ENCODE results near the gene GRIFIN. TPM values are rescaled to one million over a fixed set of nuclear protein-coding genes. Genes with fewer than 3 reads are reported as not detected.

GRIFIN gene
- total RNA-seq, 5 donors from 2014 or later (not counting 1 experiment from before 2014, with no cell fraction given) = not detected

- peaks cover 10 to 47% of the 10 kb centered on the region in 2 experiments for H3K4me1 ChIP-seq (ENCODE audit: control insufficient read depth in 1 of 2, extremely low read depth in 1 of 2, insufficient read depth in 2 of 2, low read length in 2 of 2)
- ATAC-seq (replicated peaks in 1 of 4) (no peak), DNase-seq (no peak)
- H3K4me3 ChIP-seq (ENCODE audit: control insufficient read depth in 1 of 2, extremely low read depth in 1 of 2, low read length in 1 of 2) = peak overlapping the region; percentile 29 to 50
- H3K4me1 Mint-ChIP-seq = peaks cover 21 to 35% (median 34%) of the 10 kb centered on the region in 3 donors
- peaks cover 0 to 2% of the 10 kb centered on the region in 2 donors for H3K36me3 ChIP-seq (ENCODE audit: control insufficient read depth in 2 of 2, extremely low read depth in 1 of 2, insufficient read depth in 1 of 2, low read length in 1 of 2)
- no peaks in the 10 kb centered on the region for H3K9me3 Mint-ChIP-seq
- 4% methylated on average over 34 of the region's 41 CpGs for WGBS (ENCODE audit: insufficient coverage)
- H3K27me3 Mint-ChIP-seq = no peaks in the 10 kb centered on the region
- CTCF ChIA-PET = no interaction called here
- H3K9me3 ChIP-seq = no peaks in the 10 kb centered on the region
- H3K27me3 ChIP-seq (replicated peaks in 1 of 2; ENCODE audit: control insufficient read depth in 2 of 2, extremely low read depth in 1 of 2, insufficient read depth in 2 of 2, low read length in 1 of 2) = no peaks in the 10 kb centered on the region
- H3K27ac ChIP-seq (ENCODE audit: low read length) = peak overlapping the region; percentile 25
- POLR2A ChIA-PET = no interaction called here
- peak overlapping the region; percentile 72 to 78 (median 74) for H3K4me3 Mint-ChIP-seq
- peaks cover 13% of the 10 kb centered on the region for H3K36me3 Mint-ChIP-seq
- peak overlapping the region; percentile 64 to 78 for H3K27ac Mint-ChIP-seq
Observed at GRCh38 chr7:2518737-2519118, 42.5 kb upstream of the GRIFIN start.

- Mint-ChIP-seq H3K27ac (peak overlapping the region; percentile 61 to 81), H3K4me1 (peaks cover 25 to 37% (median 35%) of the 10 kb centered on the region in 3 donors), H3K27me3 (no peaks in the 10 kb centered on the region), H3K9me3 (no peaks in the 10 kb centered on the region), H3K4me3 (peak overlapping the region; percentile 66 to 78 (median 72)), H3K36me3 (peaks cover 12% of the 10 kb centered on the region)
- Histone ChIP-seq H3K27ac (ENCODE audit: low read length) (no peak overlapping the region), H3K27me3 (replicated peaks in 1 of 2; ENCODE audit: control insufficient read depth in 2 of 2, extremely low read depth in 1 of 2, insufficient read depth in 2 of 2, low read length in 1 of 2) (no peaks in the 10 kb centered on the region), H3K4me3 (ENCODE audit: control insufficient read depth in 1 of 2, extremely low read depth in 1 of 2, low read length in 1 of 2) (no peak overlapping the region), H3K4me1 (ENCODE audit: control insufficient read depth in 1 of 2, extremely low read depth in 1 of 2, insufficient read depth in 2 of 2, low read length in 2 of 2) (peaks cover 8 to 47% of the 10 kb centered on the region in 2 experiments), H3K9me3 (no peaks in the 10 kb centered on the region), H3K36me3 (ENCODE audit: control insufficient read depth in 2 of 2, extremely low read depth in 1 of 2, insufficient read depth in 1 of 2, low read length in 1 of 2) (no peaks in the 10 kb centered on the region)
- ATAC-seq (replicated peaks in 1 of 4) (no peak), DNase-seq (no peak)
- CTCF ChIA-PET = no interaction called here
- 92% methylated on average over 15 of the region's 18 CpGs for WGBS (ENCODE audit: insufficient coverage)
- POLR2A ChIA-PET = no interaction called here
Observed at GRCh38 chr7:2517678-2518507, 41.7 kb upstream of the GRIFIN start.

DNA sequence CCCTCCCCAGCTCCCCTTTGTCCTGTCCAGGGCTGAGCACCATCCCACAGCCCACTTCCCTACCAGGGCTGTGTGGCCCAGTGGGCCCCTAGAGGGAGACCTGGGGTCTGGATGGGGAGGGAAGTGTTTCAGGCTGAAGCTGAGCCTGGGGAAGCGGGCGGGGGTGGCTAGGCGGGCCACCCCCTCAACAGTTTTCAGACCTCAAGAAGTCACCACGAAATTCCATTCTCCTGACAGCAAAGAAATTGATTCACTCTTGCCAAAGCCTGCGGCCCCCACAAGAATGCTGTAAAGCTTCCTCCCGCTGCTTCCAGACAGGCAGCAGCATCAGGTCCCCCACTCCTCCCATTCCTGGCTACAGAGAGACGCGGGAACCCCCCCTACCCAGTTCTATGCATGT lies 40.8 kb upstream of the GRIFIN start:
- ChIA-PET CTCF (no interaction called here), POLR2A (no interaction called here)
- 78% methylated on average over 6 of the region's 8 CpGs for WGBS (ENCODE audit: insufficient coverage)
- Mint-ChIP-seq H3K27me3 (no peaks in the 10 kb centered on the region), H3K36me3 (peaks cover 8% of the 10 kb centered on the region), H3K4me3 (peak overlapping the region in 1 of 3 donors; percentile 72), H3K9me3 (no peaks in the 10 kb centered on the region), H3K4me1 (peaks cover 31 to 39% (median 38%) of the 10 kb centered on the region in 3 donors), H3K27ac (peak overlapping the region; percentile 11 to 81)
- Histone ChIP-seq H3K36me3 (ENCODE audit: control insufficient read depth in 2 of 2, extremely low read depth in 1 of 2, insufficient read depth in 1 of 2, low read length in 1 of 2) (no peaks in the 10 kb centered on the region), H3K9me3 (no peaks in the 10 kb centered on the region), H3K4me3 (ENCODE audit: control insufficient read depth in 1 of 2, extremely low read depth in 1 of 2, low read length in 1 of 2) (no peak overlapping the region), H3K4me1 (ENCODE audit: control insufficient read depth in 1 of 2, extremely low read depth in 1 of 2, insufficient read depth in 2 of 2, low read length in 2 of 2) (peaks cover 12 to 47% of the 10 kb centered on the region in 2 experiments), H3K27me3 (replicated peaks in 1 of 2; ENCODE audit: control insufficient read depth in 2 of 2, extremely low read depth in 1 of 2, insufficient read depth in 2 of 2, low read length in 1 of 2) (no peaks in the 10 kb centered on the region), H3K27ac (ENCODE audit: low read length) (no peak overlapping the region)
- ATAC-seq (replicated peaks in 1 of 4) (no peak), DNase-seq (no peak)

- H3K4me3 ChIP-seq (ENCODE audit: control insufficient read depth in 1 of 2, extremely low read depth in 1 of 2, low read length in 1 of 2) = no peak overlapping the region
- no peak for DNase-seq
- peaks cover 14 to 47% of the 10 kb centered on the region in 2 experiments for H3K4me1 ChIP-seq (ENCODE audit: control insufficient read depth in 1 of 2, extremely low read depth in 1 of 2, insufficient read depth in 2 of 2, low read length in 2 of 2)
- H3K36me3 Mint-ChIP-seq = peaks cover 4% of the 10 kb centered on the region
- H3K27ac ChIP-seq (ENCODE audit: low read length) = no peak overlapping the region
- no peaks in the 10 kb centered on the region for H3K9me3 Mint-ChIP-seq
- WGBS (ENCODE audit: insufficient coverage) = 100% methylated on average over 4 of the region's 8 CpGs
- peaks cover 30 to 42% (median 40%) of the 10 kb centered on the region in 3 donors for H3K4me1 Mint-ChIP-seq
- no peak for ATAC-seq (replicated peaks in 1 of 4)
- H3K27me3 Mint-ChIP-seq = no peaks in the 10 kb centered on the region
- peak overlapping the region in 1 of 2 donors; percentile 4 for H3K27ac Mint-ChIP-seq
- H3K4me3 Mint-ChIP-seq = no peak overlapping the region
- H3K27me3 ChIP-seq (replicated peaks in 1 of 2; ENCODE audit: control insufficient read depth in 2 of 2, extremely low read depth in 1 of 2, insufficient read depth in 2 of 2, low read length in 1 of 2) = no peaks in the 10 kb centered on the region
- no peaks in the 10 kb centered on the region for H3K9me3 ChIP-seq
- CTCF ChIA-PET = no interaction called here
- POLR2A ChIA-PET = no interaction called here
- no peaks in the 10 kb centered on the region for H3K36me3 ChIP-seq (ENCODE audit: control insufficient read depth in 2 of 2, extremely low read depth in 1 of 2, insufficient read depth in 1 of 2, low read length in 1 of 2)
Observed at GRCh38 chr7:2516194-2516555, 40.0 kb upstream of the GRIFIN start.

GRCh38 chr7:2515424-2516193 lies 39.4 kb upstream of the GRIFIN start:
- Mint-ChIP-seq H3K9me3 (no peaks in the 10 kb centered on the region), H3K27ac (peak overlapping the region in 1 of 2 donors; percentile 48), H3K36me3 (peaks cover under 1% of the 10 kb centered on the region), H3K4me3 (no peak overlapping the region), H3K4me1 (peaks cover 30 to 47% (median 45%) of the 10 kb centered on the region in 3 donors), H3K27me3 (no peaks in the 10 kb centered on the region)
- no peaks in the 10 kb centered on the region for H3K27me3 ChIP-seq (replicated peaks in 1 of 2; ENCODE audit: control insufficient read depth in 2 of 2, extremely low read depth in 1 of 2, insufficient read depth in 2 of 2, low read length in 1 of 2)
- H3K36me3 ChIP-seq (ENCODE audit: control insufficient read depth in 2 of 2, extremely low read depth in 1 of 2, insufficient read depth in 1 of 2, low read length in 1 of 2) = no peaks in the 10 kb centered on the region
- H3K4me3 ChIP-seq (ENCODE audit: control insufficient read depth in 1 of 2, extremely low read depth in 1 of 2, low read length in 1 of 2) = no peak overlapping the region
- no peak for ATAC-seq (replicated peaks in 1 of 4)
- H3K4me1 ChIP-seq (ENCODE audit: control insufficient read depth in 1 of 2, extremely low read depth in 1 of 2, insufficient read depth in 2 of 2, low read length in 2 of 2) = peaks cover 19 to 52% of the 10 kb centered on the region in 2 experiments
- 94% methylated on average over 11 of the region's 15 CpGs for WGBS (ENCODE audit: insufficient coverage)
- no peak overlapping the region for H3K27ac ChIP-seq (ENCODE audit: low read length)
- POLR2A ChIA-PET = no interaction called here
- peak in 1 of 35 experiments; percentile 0 for DNase-seq
- CTCF ChIA-PET = no interaction called here
- no peaks in the 10 kb centered on the region for H3K9me3 ChIP-seq

DNA sequence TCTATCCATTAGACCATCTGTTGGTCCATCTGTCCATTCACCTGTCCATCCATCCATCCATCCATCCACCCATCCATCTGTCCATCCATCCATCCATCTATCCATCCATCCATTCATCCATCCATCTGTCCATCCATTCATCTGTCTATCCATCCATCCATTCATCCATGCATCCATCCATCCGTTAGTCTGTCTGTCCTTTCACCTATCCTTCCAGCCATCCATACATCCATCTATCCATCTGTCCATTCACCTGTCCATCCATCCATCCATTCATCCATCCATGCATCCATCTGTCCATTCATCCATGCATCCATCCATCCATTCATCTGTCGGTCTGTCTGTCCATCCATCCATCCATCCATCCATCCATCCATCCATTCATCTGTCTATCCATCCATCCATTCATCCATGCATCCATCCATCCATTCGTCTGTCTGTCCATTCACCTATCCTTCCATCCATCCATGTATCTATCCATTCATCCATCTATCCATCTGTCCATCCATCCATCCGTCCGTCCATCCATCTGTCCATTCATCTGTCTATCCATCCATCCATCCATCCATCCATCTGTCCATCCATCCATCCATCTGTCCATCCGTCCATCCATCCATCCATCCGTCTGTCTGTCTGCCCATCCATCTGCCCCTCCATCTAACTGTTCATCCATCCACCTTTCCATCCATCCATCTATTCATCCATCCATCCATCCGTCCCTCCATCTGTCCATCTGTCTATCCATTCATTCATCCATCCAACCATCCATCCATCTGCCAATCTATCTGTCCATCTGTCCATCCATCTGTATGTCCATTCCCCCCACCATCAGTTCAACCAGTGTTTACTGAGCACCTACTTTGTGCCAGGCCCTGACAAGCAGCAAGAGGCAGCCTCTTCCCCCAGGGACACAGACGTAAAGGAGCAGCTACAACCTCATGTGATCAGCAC lies 38.5 kb upstream of the GRIFIN start:
- no peaks in the 10 kb centered on the region for H3K27me3 Mint-ChIP-seq
- DNase-seq (no peak), ATAC-seq (replicated peaks in 1 of 4) (no peak)
- Histone ChIP-seq H3K4me3 (ENCODE audit: control insufficient read depth in 1 of 2, extremely low read depth in 1 of 2, low read length in 1 of 2) (no peak overlapping the region), H3K4me1 (ENCODE audit: control insufficient read depth in 1 of 2, extremely low read depth in 1 of 2, insufficient read depth in 2 of 2, low read length in 2 of 2) (peaks cover 25 to 61% of the 10 kb centered on the region in 2 experiments), H3K27ac (ENCODE audit: low read length) (no peak overlapping the region), H3K9me3 (no peaks in the 10 kb centered on the region), H3K27me3 (replicated peaks in 1 of 2; ENCODE audit: control insufficient read depth in 2 of 2, extremely low read depth in 1 of 2, insufficient read depth in 2 of 2, low read length in 1 of 2) (no peaks in the 10 kb centered on the region), H3K36me3 (ENCODE audit: control insufficient read depth in 2 of 2, extremely low read depth in 1 of 2, insufficient read depth in 1 of 2, low read length in 1 of 2) (no peaks in the 10 kb centered on the region)
- H3K4me3 Mint-ChIP-seq = no peak overlapping the region
- peaks cover 38 to 56% (median 54%) of the 10 kb centered on the region in 3 donors for H3K4me1 Mint-ChIP-seq
- no peaks in the 10 kb centered on the region for H3K36me3 Mint-ChIP-seq
- CTCF ChIA-PET = no interaction called here
- no peak overlapping the region for H3K27ac Mint-ChIP-seq
- 90% methylated on average over 8 of the region's 9 CpGs for WGBS (ENCODE audit: insufficient coverage)
- POLR2A ChIA-PET = no interaction called here
- no peaks in the 10 kb centered on the region for H3K9me3 Mint-ChIP-seq

Measured in T-cell (primary cell).